CD8-positive, alpha-beta memory T cell (primary cell): Measurements from ENCODE around the gene ZEB2. TPM values are rescaled to one million over a fixed set of nuclear protein-coding genes. Genes with fewer than 3 reads are reported as not detected.
A peak's percentile ranks its signal among the peaks of the same experiment; 100 is the strongest.

Source experiments
- CTCF ChIA-PET: fragments of 350-600 bp; sonication (Branson Sonifier 250); formaldehyde crosslinking; loops from one replicate; lab custom pipeline; 2021; ENCODE audit warnings: antibody characterized with exemption; lab: Charles Lee
- POLR2A ChIA-PET: fragments of 350-600 bp; sonication (Branson Sonifier 250); formaldehyde crosslinking; loops from one replicate; lab custom pipeline; 2021; ENCODE audit warnings: antibody characterized with exemption; lab: Charles Lee
- DNase-seq, 5 donors: peaks; one replicate each; pipeline versions ENCODE4 v3.0.0 to v3.0.0-alpha.2; 2020 to 2022; ENCODE audit warnings: mixed read lengths in 1 of 5
- H3K27ac ChIP-seq: one replicate; pipeline ENCODE4 v1.7.0; 2013; ENCODE audit warnings: low read depth, mild to moderate bottlenecking, low read length, moderate library complexity
- H3K27me3 ChIP-seq: 2 replicates; pipeline ENCODE4 v1.7.0; 2013; ENCODE audit warnings: low read length, mild to moderate bottlenecking; ENCODE audit not compliant: insufficient read depth, poor library complexity, severe bottlenecking
- H3K36me3 ChIP-seq: 2 replicates; pipeline ENCODE4 v1.7.0; 2013; ENCODE audit warnings: mild to moderate bottlenecking, low read length, moderate library complexity; ENCODE audit not compliant: insufficient read depth
- H3K4me1 ChIP-seq: 2 replicates; pipeline ENCODE4 v1.7.0; 2013; ENCODE audit warnings: mild to moderate bottlenecking, low read length, moderate library complexity; ENCODE audit not compliant: insufficient read depth
- H3K4me3 ChIP-seq: 2 replicates; pipeline ENCODE4 v1.7.0; 2013; ENCODE audit warnings: mild to moderate bottlenecking, low read length
- H3K9me3 ChIP-seq: 2 replicates; pipeline ENCODE4 v1.7.0; 2013; ENCODE audit warnings: mild to moderate bottlenecking, low read length
- H3K27ac Mint-ChIP-seq, 8 donors: one replicate each; pipeline ENCODE4 v1.8.0; 2020 to 2021; ENCODE audit warnings: mixed read lengths in 8 of 8, mild to moderate bottlenecking in 6 of 8, inconsistent platforms in 3 of 8, moderate library complexity in 3 of 8
- H3K27me3 Mint-ChIP-seq, 2 donors: one replicate each; pipeline ENCODE4 v1.8.0; 2020 to 2021; ENCODE audit warnings: mixed read lengths in 2 of 2, mild to moderate bottlenecking in 1 of 2, moderate library complexity in 1 of 2
- H3K36me3 Mint-ChIP-seq, 3 donors: one replicate each; pipeline ENCODE4 v1.8.0; 2020 to 2021; ENCODE audit warnings: mixed read lengths in 3 of 3, inconsistent platforms in 1 of 3, mild to moderate bottlenecking in 1 of 3
- H3K4me1 Mint-ChIP-seq, 3 donors: one replicate each; pipeline ENCODE4 v1.8.0; 2020 to 2021; ENCODE audit warnings: mixed read lengths in 3 of 3, inconsistent platforms in 1 of 3, mild to moderate bottlenecking in 1 of 3
- H3K4me3 Mint-ChIP-seq, 7 donors: one replicate each; pipeline ENCODE4 v1.8.0; 2020 to 2021; ENCODE audit warnings: mixed read lengths in 7 of 7, mild to moderate bottlenecking in 6 of 7, moderate library complexity in 4 of 7, inconsistent platforms in 2 of 7
- H3K9me3 Mint-ChIP-seq, 5 donors: one replicate each; pipeline ENCODE4 v1.8.0; 2020 to 2022; ENCODE audit warnings: mixed read lengths in 5 of 5, mild to moderate bottlenecking in 3 of 5, moderate library complexity in 2 of 5, inconsistent platforms in 1 of 5
- polyA plus RNA-seq: library from polyadenylated mRNA; unstranded; fragments of 300-500 nt; fragmentation: Illumina TruSeq; gene quantifications from one replicate; pipeline ENCODE4 v1.2.3, GENCODE V29; 2021
- total RNA-seq, 2 experiments: library from RNA; stranded (reverse); gene quantifications; one replicate each; pipeline ENCODE4 v1.2.3, GENCODE V29; 2021

The ZEB2 gene
- total and polyA plus RNA-seq, 3 experiments from 2014 or later: 20.6 to 35.8 (median 32.7) TPM

GRCh38 chr2:144452169-144452988 lies 67.5 kb downstream of the ZEB2 start:
- Histone ChIP-seq H3K27me3 (no peaks in the 10 kb centered on the region), H3K4me3 (no peak overlapping the region), H3K27ac (peak overlapping the region; percentile 2), H3K36me3 (no peaks in the 10 kb centered on the region), H3K9me3 (no peaks in the 10 kb centered on the region), H3K4me1 (peaks cover 23% of the 10 kb centered on the region)
- H3K9me3 Mint-ChIP-seq: no peaks in the 10 kb centered on the region
- POLR2A ChIA-PET: no interaction called here
- peaks cover 0 to 1% (median 1%) of the 10 kb centered on the region in 3 donors for H3K36me3 Mint-ChIP-seq
- H3K27me3 Mint-ChIP-seq: peaks cover 2% of the 10 kb centered on the region in 2 donors
- peak overlapping the region; percentile 32 to 63 (median 51) for H3K4me3 Mint-ChIP-seq
- peaks cover 64 to 71% (median 71%) of the 10 kb centered on the region in 3 donors for H3K4me1 Mint-ChIP-seq
- peak overlapping the region; percentile 32 to 93 (median 66) for H3K27ac Mint-ChIP-seq
- CTCF ChIA-PET: no interaction called here
- DNase-seq: no peak

- no peak overlapping the region for H3K4me3 ChIP-seq
- Mint-ChIP-seq H3K9me3 (no peaks in the 10 kb centered on the region), H3K4me1 (peaks cover 56 to 62% (median 62%) of the 10 kb centered on the region in 3 donors), H3K4me3 (no peak overlapping the region), H3K27me3 (peaks cover 0 to 2% of the 10 kb centered on the region in 2 donors), H3K36me3 (peaks cover 0 to 5% (median 2%) of the 10 kb centered on the region in 3 donors), H3K27ac (peak overlapping the region in 2 of 8 donors; percentile 65 to 84)
- H3K27ac ChIP-seq: no peak overlapping the region
- DNase-seq: no peak
- H3K4me1 ChIP-seq: peaks cover 23% of the 10 kb centered on the region
- no peaks in the 10 kb centered on the region for H3K9me3 ChIP-seq
- ChIA-PET CTCF (interaction anchor here (1.2 kb wide), 1 partner anchor 15 kb away, joined by 3 read pairs; no protein-coding TSS in a partner anchor), POLR2A (no interaction called here)
- H3K27me3 ChIP-seq: no peaks in the 10 kb centered on the region
- H3K36me3 ChIP-seq: no peaks in the 10 kb centered on the region
These were observed 68.5 kb downstream of the ZEB2 start for GRCh38 chr2:144451443-144451842.

DNA sequence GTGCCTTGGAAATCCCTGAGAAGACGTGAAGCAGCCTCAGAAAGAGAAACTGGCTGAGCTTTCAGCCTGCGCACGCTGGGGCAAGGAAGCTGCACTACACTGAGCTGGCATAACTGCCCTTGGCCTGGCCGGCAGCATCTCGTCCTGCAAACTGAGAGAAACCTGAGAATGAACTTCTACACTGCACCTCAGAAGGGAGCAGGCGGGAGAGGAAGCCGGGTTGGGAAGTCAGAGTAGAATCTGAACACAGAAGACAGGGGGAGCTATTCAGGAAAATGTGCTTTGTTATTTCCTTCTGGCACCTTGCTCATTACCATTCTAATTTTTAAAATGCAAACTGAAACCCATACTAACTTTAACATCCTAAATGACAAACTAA lies 70.9 kb downstream of the ZEB2 start:
- CTCF ChIA-PET: interaction anchor here (0.8 to 1.9 kb wide), 4 partner anchors 9 to 70 kb away, joined by 3 to 7 read pairs (median 6); partner anchors contain the start of gene ZEB2
- DNase-seq: peak in 1 of 5 donors; percentile 24
- Mint-ChIP-seq H3K27ac (peak overlapping the region in 7 of 8 donors; percentile 21 to 95 (median 68)), H3K4me3 (peak overlapping the region; percentile 8 to 89 (median 76)), H3K9me3 (no peaks in the 10 kb centered on the region), H3K27me3 (peaks cover 0 to 2% of the 10 kb centered on the region in 2 donors), H3K36me3 (peaks cover 0 to 4% (median 2%) of the 10 kb centered on the region in 3 donors), H3K4me1 (peaks cover 40 to 52% (median 50%) of the 10 kb centered on the region in 3 donors)
- H3K4me3 ChIP-seq: peak overlapping the region; percentile 1
- peak overlapping the region; percentile 10 for H3K27ac ChIP-seq
- POLR2A ChIA-PET: interaction anchor here (1.0 kb wide), 1 partner anchor 69 kb away, joined by 3 read pairs; no protein-coding TSS in a partner anchor
- no peaks in the 10 kb centered on the region for H3K9me3 ChIP-seq
- no peaks in the 10 kb centered on the region for H3K36me3 ChIP-seq
- peaks cover 11% of the 10 kb centered on the region for H3K4me1 ChIP-seq
- no peaks in the 10 kb centered on the region for H3K27me3 ChIP-seq

DNA sequence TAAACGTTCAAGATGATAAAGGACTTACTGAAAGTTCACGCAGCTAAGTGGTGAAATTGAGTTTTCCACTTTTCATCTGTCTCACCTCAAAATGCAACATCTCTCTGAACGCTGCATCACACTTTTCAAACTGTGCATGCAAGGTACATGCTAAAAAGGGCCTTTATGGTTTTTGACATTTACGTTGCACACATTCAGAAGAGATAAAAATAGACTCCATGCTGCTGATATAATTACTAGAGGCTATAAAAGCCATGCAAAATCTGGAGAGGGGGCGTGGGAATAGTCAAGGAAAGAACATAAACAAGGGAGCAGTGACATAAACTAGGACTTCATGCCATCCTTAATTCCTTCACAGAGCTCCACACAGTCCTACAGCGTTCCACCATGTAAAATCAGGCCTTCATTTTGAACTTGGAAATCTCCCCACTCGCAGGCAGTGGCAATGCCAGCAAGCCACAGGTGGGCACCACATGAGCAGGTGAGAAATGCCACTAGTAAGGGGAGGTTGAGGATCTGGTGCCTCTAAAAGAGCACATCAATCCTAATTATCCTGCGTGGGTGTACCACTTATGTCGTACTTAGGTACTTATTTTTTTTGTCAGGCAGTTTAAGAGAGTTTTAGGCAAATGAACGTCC lies 71.4 kb downstream of the ZEB2 start:
- CTCF ChIA-PET: interaction anchor here (1.2 to 1.9 kb wide), 3 partner anchors 10 to 71 kb away, joined by 5 to 7 read pairs (median 6); partner anchors contain the start of gene ZEB2
- no peaks in the 10 kb centered on the region for H3K36me3 ChIP-seq
- H3K27ac ChIP-seq: no peak overlapping the region
- H3K4me3 Mint-ChIP-seq: peak overlapping the region; percentile 10 to 89 (median 76)
- H3K36me3 Mint-ChIP-seq: peaks cover 0 to 4% (median 2%) of the 10 kb centered on the region in 3 donors
- H3K27ac Mint-ChIP-seq: peak overlapping the region in 7 of 8 donors; percentile 21 to 95 (median 66)
- no peak for DNase-seq
- no peaks in the 10 kb centered on the region for H3K27me3 ChIP-seq
- H3K4me1 ChIP-seq: peaks cover 11% of the 10 kb centered on the region
- POLR2A ChIA-PET: no interaction called here
- peaks cover 0 to 2% of the 10 kb centered on the region in 2 donors for H3K27me3 Mint-ChIP-seq
- no peaks in the 10 kb centered on the region for H3K9me3 Mint-ChIP-seq
- peak overlapping the region; percentile 1 for H3K4me3 ChIP-seq
- peaks cover 41 to 55% (median 51%) of the 10 kb centered on the region in 3 donors for H3K4me1 Mint-ChIP-seq
- H3K9me3 ChIP-seq: no peaks in the 10 kb centered on the region

GRCh38 chr2:144447535-144447934 lies 72.4 kb downstream of the ZEB2 start:
- DNase-seq: no peak
- peak overlapping the region in 2 of 8 donors; percentile 16 to 42 for H3K27ac Mint-ChIP-seq
- H3K4me3 ChIP-seq: no peak overlapping the region
- no peaks in the 10 kb centered on the region for H3K36me3 ChIP-seq
- POLR2A ChIA-PET: no interaction called here
- no peaks in the 10 kb centered on the region for H3K9me3 ChIP-seq
- no peak overlapping the region for H3K27ac ChIP-seq
- peaks cover 0 to 4% (median 2%) of the 10 kb centered on the region in 3 donors for H3K36me3 Mint-ChIP-seq
- H3K9me3 Mint-ChIP-seq: no peaks in the 10 kb centered on the region
- H3K27me3 ChIP-seq: no peaks in the 10 kb centered on the region
- H3K4me1 Mint-ChIP-seq: peaks cover 33 to 47% (median 43%) of the 10 kb centered on the region in 3 donors
- no peak overlapping the region for H3K4me3 Mint-ChIP-seq
- peaks cover 0 to 2% of the 10 kb centered on the region in 2 donors for H3K27me3 Mint-ChIP-seq
- CTCF ChIA-PET: no interaction called here
- H3K4me1 ChIP-seq: peaks cover 10% of the 10 kb centered on the region

DNA sequence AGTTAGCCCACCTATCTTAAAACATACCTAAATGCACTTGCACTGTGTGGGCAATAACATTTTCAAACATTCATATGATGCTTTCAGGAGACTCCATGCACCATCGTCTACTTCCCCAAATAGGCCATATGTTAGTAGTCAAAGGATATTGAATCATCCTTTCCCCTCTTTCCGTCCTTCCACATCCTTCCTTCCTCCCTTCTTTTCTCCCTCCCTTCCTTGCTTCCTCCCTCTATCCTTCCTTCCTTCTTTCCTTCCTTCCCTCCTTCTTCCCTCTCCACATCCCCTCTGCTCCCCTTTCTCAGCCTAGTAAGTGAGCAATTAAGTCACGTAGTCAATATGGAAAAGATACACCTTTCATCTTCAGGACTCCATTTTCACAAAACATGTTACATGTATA lies 73.8 kb downstream of the ZEB2 start:
- H3K27ac ChIP-seq: no peak overlapping the region
- Mint-ChIP-seq H3K36me3 (peaks cover 0 to 4% (median 2%) of the 10 kb centered on the region in 3 donors), H3K27me3 (peaks cover 0 to 2% of the 10 kb centered on the region in 2 donors), H3K4me1 (peaks cover 25 to 46% (median 40%) of the 10 kb centered on the region in 3 donors), H3K27ac (peak overlapping the region in 2 of 8 donors; percentile 58 to 92), H3K4me3 (no peak overlapping the region), H3K9me3 (no peaks in the 10 kb centered on the region)
- no peaks in the 10 kb centered on the region for H3K9me3 ChIP-seq
- H3K36me3 ChIP-seq: no peaks in the 10 kb centered on the region
- H3K4me3 ChIP-seq: no peak overlapping the region
- DNase-seq: no peak
- H3K27me3 ChIP-seq: no peaks in the 10 kb centered on the region
- CTCF ChIA-PET: no interaction called here
- no peaks in the 10 kb centered on the region for H3K4me1 ChIP-seq
- POLR2A ChIA-PET: no interaction called here

- POLR2A ChIA-PET: no interaction called here
These were observed 74.7 kb downstream of the ZEB2 start for GRCh38 chr2:144445196-144445595.

More at GRCh38 chr2:144445196-144445595, 74.7 kb downstream of the ZEB2 start:
- CTCF ChIA-PET: no interaction called here
- Histone ChIP-seq H3K36me3 (no peaks in the 10 kb centered on the region), H3K4me3 (no peak overlapping the region), H3K27ac (no peak overlapping the region), H3K4me1 (no peaks in the 10 kb centered on the region), H3K27me3 (no peaks in the 10 kb centered on the region), H3K9me3 (no peaks in the 10 kb centered on the region)
- H3K4me1 Mint-ChIP-seq: peaks cover 25 to 50% (median 42%) of the 10 kb centered on the region in 3 donors
- no peak overlapping the region for H3K27ac Mint-ChIP-seq
- H3K36me3 Mint-ChIP-seq: peaks cover 0 to 6% (median 5%) of the 10 kb centered on the region in 3 donors
- no peaks in the 10 kb centered on the region for H3K9me3 Mint-ChIP-seq
- no peak overlapping the region for H3K4me3 Mint-ChIP-seq
- DNase-seq: no peak
- peaks cover 0 to 2% of the 10 kb centered on the region in 2 donors for H3K27me3 Mint-ChIP-seq
